Measurements from ENCODE around the gene PRDX2.

Gene PRDX2

DNA sequence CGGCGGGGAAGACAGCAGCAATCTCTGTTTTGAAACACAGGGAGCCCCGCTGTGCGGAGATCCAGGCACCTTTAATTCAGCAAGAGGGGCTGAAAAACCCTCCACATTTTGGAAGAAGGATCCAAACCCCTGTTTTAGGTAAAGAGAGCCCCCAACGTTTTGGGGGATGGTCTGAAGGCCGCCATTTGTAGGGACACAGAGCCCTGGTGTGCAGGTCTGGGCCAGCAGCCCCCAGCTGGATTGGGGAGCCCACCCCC lies 22.8 kb downstream of the PRDX2 start:
- no peak for DNase-seq

GRCh38 chr19:12778017-12778904 lies 23.3 kb downstream of the PRDX2 start:
- no peak for DNase-seq

DNA sequence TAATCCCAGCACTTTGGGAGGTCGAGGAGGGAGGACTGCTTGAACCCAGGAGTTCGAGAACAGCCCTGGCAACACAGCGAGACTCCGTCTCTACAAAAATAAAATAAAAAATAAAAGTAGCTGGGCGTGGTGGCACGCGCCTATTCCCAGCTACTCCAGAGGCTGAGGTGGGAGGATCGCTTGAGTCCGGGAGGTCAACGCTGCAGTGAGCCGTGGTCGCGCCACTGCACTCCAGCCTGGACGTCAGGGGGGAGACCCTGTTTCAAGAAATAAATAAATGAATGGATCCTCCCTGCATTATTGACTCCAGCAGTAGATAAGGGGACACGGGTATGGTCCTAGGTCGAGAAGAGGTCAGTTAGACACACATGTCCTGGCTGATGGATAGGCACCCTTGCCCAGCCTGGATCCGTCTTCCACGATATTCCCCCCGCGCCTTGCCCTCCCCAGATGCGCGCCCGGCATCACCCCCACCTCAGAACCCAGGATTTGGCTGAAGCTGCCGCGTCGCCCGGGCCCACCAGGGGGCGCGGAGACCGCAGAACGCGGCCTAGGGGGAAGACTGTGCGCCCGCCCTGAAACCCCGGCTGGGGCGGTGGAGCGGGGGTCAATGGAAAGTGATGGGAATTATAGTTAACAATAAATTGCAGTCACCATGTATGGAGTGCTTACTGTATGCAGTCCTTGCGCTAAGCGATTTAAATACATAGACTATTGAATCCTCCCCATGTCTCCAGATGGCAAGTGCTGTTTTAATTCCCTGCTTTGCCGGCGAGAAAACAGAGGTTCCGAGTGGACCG lies 24.2 kb downstream of the PRDX2 start:
- DNase-seq: no peak

GRCh38 chr19:12774588-12775555 lies 26.7 kb downstream of the PRDX2 start, which contains the start of gene HOOK2:
Gene HOOK2, minus strand, starts transcription at chr19:12775552. Its CDS starts 103 bp downstream, at chr19:12775449.
- DNase-seq: peak; percentile 42

- no peak for DNase-seq
Observed at GRCh38 chr19:12773571-12773970, 28.0 kb downstream of the PRDX2 start.

GRCh38 chr19:12772323-12772722 lies 29.3 kb downstream of the PRDX2 start:
- DNase-seq: no peak

GRCh38 chr19:12770922-12771321 lies 30.7 kb downstream of the PRDX2 start:
- DNase-seq: no peak

GRCh38 chr19:12769689-12770088 lies 31.9 kb downstream of the PRDX2 start:
- no peak for DNase-seq

GRCh38 chr19:12767666-12768065 lies 33.9 kb downstream of the PRDX2 start:
- no peak for DNase-seq

- DNase-seq: no peak
Observed at GRCh38 chr19:12767150-12767549, 34.5 kb downstream of the PRDX2 start.

DNA sequence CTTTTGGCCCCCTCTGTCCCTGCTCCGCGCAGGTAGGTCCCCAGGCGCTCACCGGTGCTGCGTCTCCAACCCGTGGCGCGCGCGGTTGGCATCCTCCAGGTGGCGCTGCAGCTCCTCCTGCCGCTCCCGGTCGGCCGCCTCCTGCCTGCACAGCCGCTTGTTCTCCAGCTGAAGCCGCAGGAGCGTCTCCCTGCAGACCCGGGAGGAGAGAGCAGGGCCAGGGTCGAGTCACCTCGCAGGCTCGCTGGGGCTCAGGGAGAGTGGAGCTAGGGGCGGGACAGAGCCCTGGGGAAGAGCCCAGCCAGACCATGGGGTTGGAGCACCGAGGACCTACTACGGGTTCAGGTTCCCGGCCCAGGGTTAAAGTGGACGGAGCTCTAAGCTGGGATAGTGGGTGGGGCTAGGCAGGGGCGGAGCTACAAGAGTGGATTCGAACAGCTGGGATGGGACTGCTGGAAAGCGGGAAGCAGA lies 35.5 kb downstream of the PRDX2 start:
- DNase-seq: no peak

DNA sequence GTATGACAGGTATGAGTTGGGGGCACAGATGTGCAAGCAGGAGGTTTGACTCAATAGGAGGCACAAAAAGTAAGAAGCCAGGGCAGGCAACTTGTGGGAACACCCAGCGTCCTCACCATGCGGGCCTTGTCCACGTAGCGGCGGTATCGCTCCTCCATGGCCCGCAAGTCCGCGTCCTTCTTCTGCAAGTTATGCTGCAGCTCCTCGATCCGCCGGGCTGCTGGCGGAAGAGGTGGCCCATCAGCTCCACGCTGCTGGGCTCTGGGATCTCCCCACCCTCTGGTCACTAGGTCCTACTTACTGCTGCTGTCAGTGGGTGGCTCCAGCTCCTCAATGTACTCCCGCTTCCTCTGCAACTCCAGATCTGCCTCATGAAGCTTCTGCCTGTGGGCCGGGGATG lies 36.9 kb downstream of the PRDX2 start:
- no peak for DNase-seq

- no peak for DNase-seq
Observed at GRCh38 chr19:12763100-12763499, 38.5 kb downstream of the PRDX2 start.

DNA sequence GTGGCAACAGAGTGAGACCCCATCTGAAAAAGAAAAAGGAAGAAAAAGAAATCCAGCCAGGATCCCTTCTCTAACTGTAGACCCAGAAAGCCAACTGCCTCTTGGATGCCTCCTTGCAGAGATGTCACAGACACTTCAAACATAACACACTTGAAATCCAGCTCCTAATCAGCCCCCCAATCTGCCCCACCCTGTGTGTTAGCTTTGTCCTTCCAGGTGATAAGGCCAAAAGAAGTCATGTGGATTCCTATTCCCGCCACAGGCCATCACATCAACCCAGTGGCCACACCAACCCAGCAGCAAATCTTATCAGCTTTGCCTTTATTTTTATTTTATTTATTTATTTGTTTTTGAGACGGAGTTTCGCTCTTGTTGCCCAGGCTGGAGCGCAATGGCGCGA lies 41.9 kb downstream of the PRDX2 start:
- no peak for DNase-seq

- DNase-seq: no peak
Observed at GRCh38 chr19:12757544-12758274, 43.9 kb downstream of the PRDX2 start.

DNA sequence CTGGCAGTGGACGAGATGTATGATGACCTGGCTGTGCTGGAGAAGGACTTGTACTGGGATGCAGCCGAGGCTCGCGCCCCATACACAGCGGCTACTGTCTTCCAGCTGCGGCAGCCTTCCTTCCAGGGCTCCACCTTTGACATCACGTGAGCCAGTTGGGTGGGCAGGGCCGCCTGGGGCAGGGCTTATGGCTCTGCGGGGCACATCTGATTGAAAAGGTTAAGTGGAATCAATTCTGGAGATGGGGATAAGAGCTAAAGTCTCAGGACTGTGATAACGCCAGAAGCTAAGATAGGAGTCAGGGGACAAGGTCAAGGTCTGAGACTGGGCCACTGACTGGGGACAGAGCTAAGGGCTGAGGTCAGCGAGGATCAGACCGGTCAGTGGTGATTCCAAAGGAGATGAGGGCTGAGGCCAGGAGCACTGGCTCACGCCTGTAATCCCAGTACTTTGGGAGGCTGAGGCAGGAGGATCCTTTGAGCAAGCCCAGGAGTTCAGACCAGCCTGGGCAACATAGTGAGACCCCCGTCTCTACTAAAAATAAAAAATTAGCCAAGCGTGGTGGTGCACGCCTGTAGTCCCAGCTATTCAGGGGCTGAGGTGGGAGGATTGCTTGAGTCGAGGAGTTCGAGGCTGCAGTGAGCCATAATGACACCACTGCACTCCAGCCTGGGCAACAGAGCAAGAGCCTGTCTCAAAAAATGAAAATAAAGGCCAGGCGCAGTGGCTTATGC lies 45.3 kb downstream of the PRDX2 start:
- no peak for DNase-seq

GRCh38 chr19:12754465-12755196 lies 47.0 kb downstream of the PRDX2 start:
- no peak for DNase-seq

GRCh38 chr19:12752056-12752781 lies 49.4 kb downstream of the PRDX2 start:
- no peak for DNase-seq

GRCh38 chr19:12751635-12752034 lies 50.0 kb downstream of the PRDX2 start, which contains the start of gene BEST2:
Gene BEST2, plus strand, starts transcription at chr19:12751791. Its CDS starts 802 bp downstream, at chr19:12752593.
- no peak for DNase-seq

- no peak for DNase-seq
Observed at GRCh38 chr19:12750851-12751250, 50.7 kb downstream of the PRDX2 start.

Measured in NCI-H1436 treated with DMSO at 0.1 percent for 48 hours (cell line).